ENCODE data around the gene PTPN1. TPM values are rescaled to one million over a fixed set of nuclear protein-coding genes. Genes with fewer than 3 reads are reported as not detected.

Gene PTPN1
- total and polyA plus RNA-seq, 8 donors, result 10.8 to 26.8 (median 16.8) TPM

DNA sequence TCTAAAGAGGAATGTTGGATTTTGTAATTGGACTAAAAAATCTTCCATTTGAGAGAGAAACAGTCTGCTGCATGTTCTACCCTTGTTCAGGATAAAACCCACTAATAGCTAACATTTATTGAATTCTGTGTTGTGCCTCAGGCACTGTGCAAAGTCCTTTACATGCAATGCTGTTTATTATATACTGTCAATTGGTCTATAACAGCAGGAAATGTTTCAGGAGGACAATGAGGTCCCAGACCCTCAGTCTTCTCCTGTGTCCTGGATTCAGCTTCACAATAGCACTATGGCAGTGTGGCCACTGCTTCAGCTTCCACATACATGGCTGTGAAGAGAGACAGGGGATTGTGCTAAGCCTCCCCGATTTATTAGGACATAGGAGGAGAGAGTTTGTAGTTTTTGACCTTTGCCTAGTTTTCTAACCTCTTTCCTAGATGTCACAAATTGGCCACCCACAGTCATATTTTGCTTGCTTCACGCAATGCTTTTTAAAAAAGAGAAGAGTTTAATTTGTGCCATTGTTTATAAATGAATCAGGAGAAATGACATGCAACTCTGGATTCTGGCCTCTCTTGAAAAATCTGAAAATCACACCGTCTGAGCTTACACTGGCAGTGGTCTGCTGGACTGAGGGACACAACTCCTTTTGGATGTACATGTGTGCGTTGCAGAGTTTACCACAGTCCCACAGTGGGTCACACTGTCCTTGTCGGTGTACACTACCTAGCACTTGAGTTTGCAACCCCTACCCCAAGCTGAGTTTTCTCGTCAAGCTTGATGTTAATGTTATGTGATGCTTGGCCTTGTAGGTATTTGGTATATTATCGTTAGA is 11.3 kb downstream of the PTPN1 start:
- Histone ChIP-seq H3K4me3 (no peak overlapping the region), H3K9me3 (no peaks in the 10 kb centered on the region), H3K27ac (peak overlapping the region in 2 of 5 donors; percentile 71 to 81), H3K4me1 (peaks cover 37 to 96% (median 64%) of the 10 kb centered on the region in 4 donors), H3K27me3 (no peaks in the 10 kb centered on the region), H3K36me3 (no peaks in the 10 kb centered on the region)
- TF ChIP-seq POLR2A (IDR thresholded peaks at IDR 0.05) (no peak), POLR2AphosphoS5 (IDR thresholded peaks at IDR 0.05) (no peak), EP300 (IDR thresholded peaks at IDR 0.05) (no peak)
- TF ChIP-seq, protein P1, sequence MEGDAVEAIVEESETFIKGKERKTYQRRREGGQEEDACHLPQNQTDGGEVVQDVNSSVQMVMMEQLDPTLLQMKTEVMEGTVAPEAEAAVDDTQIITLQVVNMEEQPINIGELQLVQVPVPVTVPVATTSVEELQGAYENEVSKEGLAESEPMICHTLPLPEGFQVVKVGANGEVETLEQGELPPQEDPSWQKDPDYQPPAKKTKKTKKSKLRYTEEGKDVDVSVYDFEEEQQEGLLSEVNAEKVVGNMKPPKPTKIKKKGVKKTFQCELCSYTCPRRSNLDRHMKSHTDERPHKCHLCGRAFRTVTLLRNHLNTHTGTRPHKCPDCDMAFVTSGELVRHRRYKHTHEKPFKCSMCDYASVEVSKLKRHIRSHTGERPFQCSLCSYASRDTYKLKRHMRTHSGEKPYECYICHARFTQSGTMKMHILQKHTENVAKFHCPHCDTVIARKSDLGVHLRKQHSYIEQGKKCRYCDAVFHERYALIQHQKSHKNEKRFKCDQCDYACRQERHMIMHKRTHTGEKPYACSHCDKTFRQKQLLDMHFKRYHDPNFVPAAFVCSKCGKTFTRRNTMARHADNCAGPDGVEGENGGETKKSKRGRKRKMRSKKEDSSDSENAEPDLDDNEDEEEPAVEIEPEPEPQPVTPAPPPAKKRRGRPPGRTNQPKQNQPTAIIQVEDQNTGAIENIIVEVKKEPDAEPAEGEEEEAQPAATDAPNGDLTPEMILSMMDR (IDR thresholded peaks at IDR 0.05), result no peak
- no peak for DNase-seq
- intact Hi-C loops (cut with DNase I; ENCODE audit: low total_unique reads), result no loop called here
- WGBS, 5 donors, result 80 to 90% (median 85%) methylated on average over 7 of the region's 7 CpGs

DNA sequence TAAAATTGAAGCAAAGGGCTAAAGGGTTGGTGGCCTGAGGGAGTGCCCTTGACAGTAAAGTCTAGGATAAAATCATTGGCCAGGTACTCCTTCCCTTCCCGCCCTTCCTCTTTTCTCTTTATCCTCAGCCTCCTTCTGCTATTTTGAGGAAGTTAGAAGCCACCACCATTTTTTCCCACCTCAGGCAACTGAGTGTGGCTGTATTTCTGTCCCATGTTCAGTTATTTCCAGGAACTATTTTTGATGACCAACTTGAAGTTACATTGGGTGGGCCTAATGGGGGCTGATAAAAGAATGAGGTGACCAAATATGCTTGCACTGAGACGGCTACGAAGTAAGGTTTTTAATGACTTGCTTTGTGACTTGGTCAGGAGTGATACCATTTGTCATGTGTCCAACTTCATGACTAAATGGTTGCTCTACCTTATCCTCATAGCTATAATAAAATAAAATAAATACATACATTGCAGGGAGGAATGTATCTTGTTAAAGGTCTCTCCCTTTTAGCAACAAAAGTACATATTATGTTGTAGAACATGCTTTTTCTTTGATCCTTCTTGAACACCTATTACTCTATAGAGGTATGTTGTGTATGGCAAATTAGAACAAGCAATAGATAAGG is 12.0 kb downstream of the PTPN1 start:
- Histone ChIP-seq H3K27ac (no peak overlapping the region), H3K4me1 (peaks cover 42 to 96% (median 68%) of the 10 kb centered on the region in 4 donors)

DNA sequence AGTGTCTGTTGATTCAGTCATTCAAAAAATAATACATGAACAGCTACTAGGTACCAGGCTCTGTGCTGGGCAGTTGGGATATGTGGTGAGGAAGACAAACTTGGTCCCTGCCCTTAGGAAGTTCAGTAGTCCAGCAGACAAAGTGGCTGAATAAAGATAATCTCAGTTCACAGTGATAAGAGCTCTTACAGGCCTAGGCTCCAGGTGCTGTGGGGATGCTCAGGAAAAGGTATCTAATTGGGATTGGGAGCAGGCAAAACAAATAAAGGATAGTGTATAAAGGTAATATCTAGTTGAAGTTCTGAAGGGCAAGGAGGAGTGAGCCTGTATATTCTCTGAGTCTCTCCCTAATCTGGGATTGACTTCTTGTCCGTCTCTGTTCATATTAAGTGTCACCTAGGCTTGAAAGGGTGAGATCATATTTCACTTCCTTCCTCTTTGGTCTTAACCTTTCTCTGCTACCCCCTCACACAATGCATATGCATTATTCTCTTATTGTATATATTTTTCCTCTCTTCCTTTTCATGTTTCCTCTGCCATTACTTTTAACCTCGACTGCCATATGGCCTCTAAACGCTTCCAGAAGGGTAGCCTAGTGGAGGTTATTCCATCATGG is 13.5 kb downstream of the PTPN1 start:
- H3K27me3 ChIP-seq, result no peaks in the 10 kb centered on the region
- TF ChIP-seq, protein P1 (IDR thresholded peaks at IDR 0.05), result no peak
- TF ChIP-seq EP300 (IDR thresholded peaks at IDR 0.05) (no peak), POLR2AphosphoS5 (IDR thresholded peaks at IDR 0.05) (no peak), POLR2A (IDR thresholded peaks at IDR 0.05) (no peak)
- H3K9me3 ChIP-seq, result no peaks in the 10 kb centered on the region
- intact Hi-C loops (cut with DNase I; ENCODE audit: low total_unique reads), result no loop called here
- H3K4me3 ChIP-seq, result no peak overlapping the region
- peaks cover 38 to 94% (median 68%) of the 10 kb centered on the region in 4 donors for H3K4me1 ChIP-seq
- no peaks in the 10 kb centered on the region for H3K36me3 ChIP-seq
- 63 to 71% (median 68%) methylated on average over 3 of the region's 3 CpGs for WGBS, 5 donors
- DNase-seq, result no peak
- H3K27ac ChIP-seq, result peak overlapping the region in 1 of 5 donors; percentile 27

More for the DNA sequence above, 12.0 kb downstream of the PTPN1 start:
- 93 to 98% (median 95%) methylated on average over 3 of the region's 3 CpGs for WGBS, 5 donors
- TF ChIP-seq, protein P1 (IDR thresholded peaks at IDR 0.05), result no peak
- TF ChIP-seq EP300 (IDR thresholded peaks at IDR 0.05), result no peak
- TF ChIP-seq POLR2AphosphoS5 (IDR thresholded peaks at IDR 0.05), result no peak
- TF ChIP-seq POLR2A (IDR thresholded peaks at IDR 0.05), result no peak
- DNase-seq, result no peak
- no peaks in the 10 kb centered on the region for H3K27me3 ChIP-seq
- intact Hi-C loops (cut with DNase I; ENCODE audit: low total_unique reads), result no loop called here
- H3K4me3 ChIP-seq, result no peak overlapping the region
- no peaks in the 10 kb centered on the region for H3K9me3 ChIP-seq
- no peaks in the 10 kb centered on the region for H3K36me3 ChIP-seq

DNA sequence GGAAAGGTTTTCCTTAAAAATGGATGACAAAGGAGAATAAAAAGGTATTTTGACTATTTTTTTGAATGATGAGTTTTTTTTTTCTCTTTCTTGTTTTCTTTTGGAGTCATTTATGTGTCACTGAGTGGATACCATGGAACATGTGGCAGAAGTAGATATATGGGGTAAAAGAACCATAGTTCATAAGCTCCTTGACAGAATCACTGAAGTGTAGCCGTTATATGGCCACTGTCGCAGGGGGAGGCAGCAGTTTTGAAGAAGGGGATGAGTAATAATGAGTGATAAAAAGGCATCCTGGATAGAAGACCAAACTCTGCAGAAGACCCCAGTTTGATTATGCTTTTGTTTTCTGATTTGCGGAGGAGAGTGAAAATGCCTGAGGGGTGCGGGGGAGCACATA is 15.5 kb downstream of the PTPN1 start:
- 94 to 100% (median 98%) methylated on average over 4 of the region's 4 CpGs for WGBS, 5 donors
- no peaks in the 10 kb centered on the region for H3K36me3 ChIP-seq
- intact Hi-C loops (cut with DNase I; ENCODE audit: low total_unique reads), result no loop called here
- H3K4me1 ChIP-seq, result peaks cover 25 to 90% (median 65%) of the 10 kb centered on the region in 4 donors
- TF ChIP-seq EP300 (IDR thresholded peaks at IDR 0.05) (no peak), POLR2AphosphoS5 (IDR thresholded peaks at IDR 0.05) (no peak), POLR2A (IDR thresholded peaks at IDR 0.05) (no peak)
- TF ChIP-seq, protein P1 (IDR thresholded peaks at IDR 0.05), result no peak
- H3K27me3 ChIP-seq, result no peaks in the 10 kb centered on the region
- no peak for DNase-seq
- no peaks in the 10 kb centered on the region for H3K9me3 ChIP-seq
- peak overlapping the region in 1 of 5 donors; percentile 49 for H3K27ac ChIP-seq
- H3K4me3 ChIP-seq, result no peak overlapping the region

Data from stomach (tissue), 9 donors.